ENCODE data around the gene ATP12A.

Gene ATP12A

DNA sequence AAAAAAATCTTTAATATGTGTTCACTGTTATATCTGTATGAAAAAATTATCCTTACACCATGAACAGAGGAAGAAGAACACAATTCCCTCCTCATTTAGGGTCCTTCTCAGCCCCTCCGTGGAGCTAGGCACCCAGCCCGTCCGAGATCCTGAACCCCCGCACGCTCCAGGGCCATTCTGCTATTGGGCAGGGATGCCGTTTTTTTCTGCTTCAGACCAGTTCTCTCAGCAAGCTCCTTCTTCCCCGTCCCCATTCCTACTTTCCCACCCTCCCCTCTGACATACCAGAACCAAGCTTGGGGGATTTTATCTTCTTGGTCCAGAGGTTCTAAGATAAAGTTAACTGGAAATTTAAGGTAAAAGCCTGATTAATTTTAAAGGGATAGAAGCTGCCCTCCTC, 36.2 kb downstream of the ATP12A start:
- no peak overlapping the region for H3K4me3 ChIP-seq (ENCODE audit: control insufficient read depth, low read depth, low read length)
- TF ChIP-seq, protein P1, sequence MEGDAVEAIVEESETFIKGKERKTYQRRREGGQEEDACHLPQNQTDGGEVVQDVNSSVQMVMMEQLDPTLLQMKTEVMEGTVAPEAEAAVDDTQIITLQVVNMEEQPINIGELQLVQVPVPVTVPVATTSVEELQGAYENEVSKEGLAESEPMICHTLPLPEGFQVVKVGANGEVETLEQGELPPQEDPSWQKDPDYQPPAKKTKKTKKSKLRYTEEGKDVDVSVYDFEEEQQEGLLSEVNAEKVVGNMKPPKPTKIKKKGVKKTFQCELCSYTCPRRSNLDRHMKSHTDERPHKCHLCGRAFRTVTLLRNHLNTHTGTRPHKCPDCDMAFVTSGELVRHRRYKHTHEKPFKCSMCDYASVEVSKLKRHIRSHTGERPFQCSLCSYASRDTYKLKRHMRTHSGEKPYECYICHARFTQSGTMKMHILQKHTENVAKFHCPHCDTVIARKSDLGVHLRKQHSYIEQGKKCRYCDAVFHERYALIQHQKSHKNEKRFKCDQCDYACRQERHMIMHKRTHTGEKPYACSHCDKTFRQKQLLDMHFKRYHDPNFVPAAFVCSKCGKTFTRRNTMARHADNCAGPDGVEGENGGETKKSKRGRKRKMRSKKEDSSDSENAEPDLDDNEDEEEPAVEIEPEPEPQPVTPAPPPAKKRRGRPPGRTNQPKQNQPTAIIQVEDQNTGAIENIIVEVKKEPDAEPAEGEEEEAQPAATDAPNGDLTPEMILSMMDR (IDR thresholded peaks at IDR 0.05; ENCODE audit: control insufficient read depth, insufficient read depth, low read depth, low read length, missing control alignments) = no peak
- no peak for DNase-seq (ENCODE audit: low read depth)

GRCh38 chr13:24717217-24717616, 37.0 kb downstream of the ATP12A start:
- no peak overlapping the region for H3K4me3 ChIP-seq (ENCODE audit: control insufficient read depth, low read depth, low read length)
- TF ChIP-seq, protein P1 (IDR thresholded peaks at IDR 0.05; ENCODE audit: control insufficient read depth, insufficient read depth, low read depth, low read length, missing control alignments) = no peak

DNA sequence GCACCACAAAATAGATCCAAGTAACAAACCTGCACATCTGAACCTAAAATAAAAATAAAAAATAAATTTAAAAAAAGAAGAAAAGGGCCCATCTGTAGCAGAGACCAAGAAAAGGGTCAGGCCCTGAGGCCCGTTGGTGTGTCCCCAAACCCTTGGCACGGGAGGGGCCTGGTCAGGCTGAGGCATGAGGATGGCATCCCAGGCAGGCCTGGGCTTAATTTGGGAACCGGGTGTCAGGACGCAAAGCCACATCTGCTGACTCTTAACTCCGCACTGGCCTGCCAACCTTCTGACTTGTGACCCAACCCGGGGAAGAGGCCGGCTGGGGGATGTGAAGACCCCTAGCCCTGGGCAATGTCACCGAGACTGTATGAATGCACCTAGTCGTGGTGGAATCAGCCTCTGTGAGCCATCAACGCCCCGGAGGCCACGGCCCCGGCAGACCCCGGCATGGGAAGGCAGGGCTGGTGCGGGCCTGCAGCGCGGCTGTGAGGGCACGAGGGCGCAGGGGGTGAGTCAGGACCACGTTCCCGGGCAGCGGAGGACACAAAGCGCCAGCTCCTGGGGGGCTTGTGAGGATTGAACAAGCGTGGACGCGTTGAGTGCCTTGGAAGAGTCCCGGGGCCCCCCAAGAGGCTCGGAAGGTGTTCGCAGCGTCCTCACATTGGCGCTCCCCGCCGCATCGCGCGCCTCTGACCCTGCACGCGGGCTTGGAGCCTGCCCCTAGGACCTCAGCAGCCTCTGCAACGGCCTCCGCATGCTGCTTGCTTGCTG, 38.2 kb downstream of the ATP12A start:
- H3K4me3 ChIP-seq (ENCODE audit: control insufficient read depth, low read depth, low read length) = no peak overlapping the region
- TF ChIP-seq, protein P1 (IDR thresholded peaks at IDR 0.05; ENCODE audit: control insufficient read depth, insufficient read depth, low read depth, low read length, missing control alignments) = no peak
- no peak for DNase-seq (ENCODE audit: low read depth)

More at GRCh38 chr13:24717217-24717616, 37.0 kb downstream of the ATP12A start:
- DNase-seq (ENCODE audit: low read depth) = no peak

GRCh38 chr13:24719139-24719538, 38.9 kb downstream of the ATP12A start:
- DNase-seq (ENCODE audit: low read depth) = no peak
- no peak overlapping the region for H3K4me3 ChIP-seq (ENCODE audit: control insufficient read depth, low read depth, low read length)
- TF ChIP-seq, protein P1 (IDR thresholded peaks at IDR 0.05; ENCODE audit: control insufficient read depth, insufficient read depth, low read depth, low read length, missing control alignments) = no peak

GRCh38 chr13:24723206-24723605, 43.0 kb downstream of the ATP12A start:
- no peak for DNase-seq (ENCODE audit: low read depth)
- TF ChIP-seq, protein P1 (IDR thresholded peaks at IDR 0.05; ENCODE audit: control insufficient read depth, insufficient read depth, low read depth, low read length, missing control alignments) = no peak
- H3K4me3 ChIP-seq (ENCODE audit: control insufficient read depth, low read depth, low read length) = no peak overlapping the region

DNA sequence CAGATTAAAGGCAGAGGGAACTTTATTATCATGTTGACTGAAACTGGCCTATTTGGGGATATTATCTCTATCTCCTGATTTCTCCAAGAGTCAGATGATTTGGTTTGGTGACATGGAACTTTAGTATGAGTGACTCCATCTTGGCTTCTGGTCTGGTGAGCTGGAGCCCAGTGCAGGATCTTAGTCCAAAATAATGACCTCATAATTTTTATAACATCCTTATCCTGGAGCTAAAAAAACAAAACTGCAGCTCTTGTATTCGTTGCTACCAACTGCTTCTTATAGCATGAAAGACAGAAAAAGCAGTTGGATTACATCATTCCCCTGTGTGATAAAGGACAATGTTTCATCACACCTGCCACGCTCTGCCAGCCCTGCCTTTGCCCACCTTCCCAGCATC, 44.5 kb downstream of the ATP12A start:
- no peak overlapping the region for H3K4me3 ChIP-seq (ENCODE audit: control insufficient read depth, low read depth, low read length)
- TF ChIP-seq, protein P1 (IDR thresholded peaks at IDR 0.05; ENCODE audit: control insufficient read depth, insufficient read depth, low read depth, low read length, missing control alignments) = no peak
- no peak for DNase-seq (ENCODE audit: low read depth)
